Pancreas (tissue), 10 donors: ENCODE results near the gene TENT5D. TPM values are rescaled to one million over a fixed set of nuclear protein-coding genes. Genes with fewer than 3 reads are reported as not detected.

Experiments used
- ATAC-seq, 4 donors: fragments of 200-7000 bp; cut with Tn5 transposase; one replicate each; pipeline versions ENCODE4 v1.8.0 to v1.9.1; 2020; ENCODE audit warnings: mild to moderate bottlenecking in 4 of 4, moderate library complexity in 4 of 4
- DNase-seq, 6 donors: peaks; one replicate each; pipeline ENCODE4 v3.0.0-alpha.2; 2020
- FAIRE-seq: peaks from 2 replicates; lab custom pipeline; 2012; peaks lifted over from hg19 to GRCh38; lab: Jason Lieb, UNC
- H3K27ac ChIP-seq, 4 donors: fragments of 200-600 bp; sonication (generic); 1 replicate in 3 of 4; 2 replicates in 1 of 4; pipeline versions ENCODE4 v1.5.0 to v1.8.0; 2020
- H3K27me3 ChIP-seq, 4 donors: fragments of 200-600 bp; one replicate each; pipeline ENCODE4 v1.8.0; 2021
- H3K36me3 ChIP-seq, 3 donors: fragments of 200-600 bp; sonication (generic) in 1 of 3; one replicate each; pipeline versions ENCODE4 v1.5.0 to v1.8.0; 2020 to 2021
- H3K4me1 ChIP-seq, 3 donors: fragments of 200-600 bp; one replicate each; pipeline ENCODE4 v1.8.0; 2021
- H3K4me3 ChIP-seq, 4 donors: fragments of 200-600 bp; sonication (generic) in 2 of 4; one replicate each; pipeline versions ENCODE4 v1.5.0 to v1.8.0; 2020 to 2021
- H3K9me3 ChIP-seq, 4 donors: fragments of 200-600 bp; one replicate each; pipeline ENCODE4 v1.8.0; 2021
- CTCF ChIP-seq, 4 donors: fragments of 200-600 bp; sonication (generic) in 3 of 4; IDR thresholded peaks; one replicate each; pipeline versions ENCODE4 v1.5.0 to v1.8.0; 2021; ENCODE audit warnings: antibody characterized with exemption in 4 of 4
- WGBS, 2 donors: extraction: QIAGEN DNeasy Blood & Tissue Kit; methylation state at CpG; one replicate each; pipeline ENCODE4 v1.1.7; 2013; 5-methylcytosine and 5-hydroxymethylcytosine counted together
- intact Hi-C, 3 donors: fragments of 100-400 bp; cut with DNase I; formaldehyde crosslinking; loops; one replicate each; pipeline versions ENCODE4 v1.11.1 to v1.14.2; 2022
- polyA plus RNA-seq, 2 donors: library from polyadenylated mRNA; stranded (reverse); fragments of 200-250 nt; gene quantifications; one replicate each; pipeline ENCODE4 v1.2.3, GENCODE V29; 2013
- total RNA-seq, 6 donors: library from RNA; stranded (reverse); fragmentation: NEBNext Ultra II Directional in 4 of 6; extraction: Animal tissue kit (Norgen Biotek cat#: 25700) in 4 of 6; gene quantifications; one replicate each; pipeline versions ENCODE4 v1.2.1 to v1.2.4, GENCODE V29; 2021 to 2023
- donor health status: healthy with polysubstance abuse.
- donor health status: DM: no; HTN: no; CAD: no; lungs with moderate emphysema.
- donor health status: DM: no; HTN: no; CAD: no.
- donor health status: control.
- donor health status: control.
- donor health status: Bipolar disorder and iron deficiency.
- donor health status: DM: yes; HTN: yes; CAD: no.
- donor health status: DM: no; HTN: no; CAD: no.
- donor health status: DM: no; HTN: no; CAD: no.
- donor health status: DM: yes; HTN: yes; CAD: no.

The TENT5D gene
- total and polyA plus RNA-seq, 8 donors, result not detected

- intact Hi-C loops, result no loop called here
Measured at GRCh38 chrX:80471582-80471981, 51.3 kb downstream of the TENT5D start.

GRCh38 chrX:80485543-80485942 lies 65.3 kb downstream of the TENT5D start:
- Histone ChIP-seq H3K9me3 (no peaks in the 10 kb centered on the region), H3K27ac (no peak overlapping the region), H3K4me1 (no peaks in the 10 kb centered on the region), H3K4me3 (no peak overlapping the region), H3K36me3 (no peaks in the 10 kb centered on the region), H3K27me3 (peaks cover 0 to 7% (median 0%) of the 10 kb centered on the region in 4 donors)
- TF ChIP-seq CTCF (IDR thresholded peaks at IDR 0.05), result no peak
- DNase-seq (no peak), FAIRE-seq (no peak), ATAC-seq (no peak)
- intact Hi-C loops, result no loop called here

More at GRCh38 chrX:80471582-80471981, 51.3 kb downstream of the TENT5D start:
- H3K4me3 ChIP-seq, result no peak overlapping the region
- H3K27ac ChIP-seq, result no peak overlapping the region
- no peaks in the 10 kb centered on the region for H3K4me1 ChIP-seq
- H3K27me3 ChIP-seq, result no peaks in the 10 kb centered on the region
- no peaks in the 10 kb centered on the region for H3K36me3 ChIP-seq
- ATAC-seq (no peak), DNase-seq (no peak), FAIRE-seq (no peak)
- H3K9me3 ChIP-seq, result no peaks in the 10 kb centered on the region
- no peak for TF ChIP-seq CTCF (IDR thresholded peaks at IDR 0.05)

DNA sequence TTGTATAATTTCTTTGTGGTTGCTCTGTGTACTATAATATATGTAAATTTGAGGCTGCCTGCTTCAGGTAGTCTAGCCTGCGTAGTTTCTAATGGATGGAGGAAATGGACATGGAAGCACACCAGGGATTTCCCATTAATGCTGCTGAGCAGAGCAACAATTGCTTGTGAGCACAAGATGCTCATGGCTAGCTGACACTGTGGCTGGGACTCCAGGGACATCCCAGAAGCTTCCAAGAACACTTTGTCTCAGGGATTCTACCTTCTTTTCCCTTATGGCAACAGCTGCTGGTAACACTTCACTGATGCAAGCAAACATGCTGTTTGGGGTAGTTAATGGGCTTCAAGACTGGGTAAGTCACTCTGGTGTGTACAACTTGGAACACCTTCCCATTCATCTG lies 66.1 kb downstream of the TENT5D start:
- ATAC-seq (no peak), FAIRE-seq (no peak), DNase-seq (no peak)
- no peaks in the 10 kb centered on the region for H3K9me3 ChIP-seq
- H3K4me1 ChIP-seq, result no peaks in the 10 kb centered on the region
- H3K36me3 ChIP-seq, result no peaks in the 10 kb centered on the region
- H3K27me3 ChIP-seq, result peaks cover 0 to 7% (median 0%) of the 10 kb centered on the region in 4 donors
- 47 to 87% methylated on average over 1 of the region's 1 CpG for WGBS, 2 donors
- no peak overlapping the region for H3K4me3 ChIP-seq
- TF ChIP-seq CTCF (IDR thresholded peaks at IDR 0.05), result no peak
- intact Hi-C loops, result no loop called here
- no peak overlapping the region for H3K27ac ChIP-seq

DNA sequence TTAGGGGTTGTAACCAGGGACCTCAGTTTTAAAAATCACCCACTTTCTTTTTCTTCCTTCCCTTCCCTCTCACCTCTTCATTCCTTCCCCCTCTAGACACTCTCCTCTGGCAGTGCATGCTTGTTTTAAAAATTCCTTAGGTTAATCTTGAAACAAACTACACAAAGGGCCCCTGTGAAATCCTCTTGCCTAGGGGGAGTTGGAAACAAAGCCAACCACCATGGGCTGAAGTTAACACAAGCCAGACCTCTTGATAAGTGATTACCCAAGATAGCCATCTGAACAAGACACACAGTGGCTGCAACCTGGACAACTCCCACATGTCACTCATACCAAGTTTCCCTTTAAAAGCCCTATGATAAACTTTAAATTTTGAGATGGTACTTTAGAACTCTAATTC lies 68.9 kb downstream of the TENT5D start:
- no peak for FAIRE-seq
- intact Hi-C loops, result no loop called here
- ATAC-seq, result no peak

More for the DNA sequence above, 68.9 kb downstream of the TENT5D start:
- DNase-seq, result no peak
- Histone ChIP-seq H3K36me3 (no peaks in the 10 kb centered on the region), H3K4me1 (no peaks in the 10 kb centered on the region), H3K4me3 (no peak overlapping the region), H3K9me3 (no peaks in the 10 kb centered on the region), H3K27ac (no peak overlapping the region), H3K27me3 (peaks cover 0 to 7% (median 2%) of the 10 kb centered on the region in 4 donors)
- TF ChIP-seq CTCF (IDR thresholded peaks at IDR 0.05), result no peak
